EL (cell line): ENCODE data around the gene TEK.

Source experiments
- DNase-seq: peaks from one replicate; pipeline ENCODE4 v3.0.0-alpha.2; 2016

The TEK gene

GRCh38 chr9:27248702-27249101 is 139.7 kb downstream of the TEK start:
- peak; percentile 9 for DNase-seq

GRCh38 chr9:27258662-27259061 is 149.6 kb downstream of the TEK start:
- DNase-seq: no peak

GRCh38 chr9:27260789-27261516 is 151.9 kb downstream of the TEK start:
- DNase-seq: no peak

- DNase-seq: no peak
Measured at GRCh38 chr9:27261517-27262211, 152.6 kb downstream of the TEK start.

GRCh38 chr9:27272103-27272502 is 163.1 kb downstream of the TEK start:
- no peak for DNase-seq

GRCh38 chr9:27273186-27273585 is 164.2 kb downstream of the TEK start:
- no peak for DNase-seq

- DNase-seq: peak; percentile 56
Measured at GRCh38 chr9:27276193-27277030, 167.4 kb downstream of the TEK start.

GRCh38 chr9:27278374-27278773 is 169.3 kb downstream of the TEK start:
- DNase-seq: no peak

GRCh38 chr9:27279611-27280010 is 170.6 kb downstream of the TEK start:
- no peak for DNase-seq
